ENCODE results near the gene LRMDA. TPM values are rescaled to one million over a fixed set of nuclear protein-coding genes. Genes with fewer than 3 reads are reported as not detected.
"Not testable (repeated sequence)": the region's sequence is repeated elsewhere in the genome, so short reads cannot be mapped to it uniquely, and the experiment has no call there.

Gene LRMDA
- total RNA-seq, 2 experiments from 2014 or later = not detected

DNA sequence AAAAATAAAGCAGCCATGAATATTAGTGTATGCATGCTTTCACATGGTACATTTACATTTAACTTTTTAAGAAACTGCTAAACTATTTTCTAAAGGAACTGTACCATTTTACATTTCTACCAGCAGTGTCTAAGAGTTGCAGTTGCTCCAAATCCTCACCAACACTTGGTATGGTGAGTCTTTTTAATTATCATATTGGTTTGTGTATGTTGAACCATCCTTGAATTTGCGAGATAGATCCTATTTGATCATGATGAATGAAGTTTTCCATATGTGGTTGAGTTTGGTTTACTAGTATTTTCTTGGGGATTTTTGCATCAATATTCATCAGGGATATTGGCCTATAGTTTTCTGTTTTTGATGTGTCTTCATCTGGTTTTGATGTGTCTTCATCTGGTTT lies 1057.2 kb downstream of the LRMDA start:
- Mint-ChIP-seq H3K36me3 (ENCODE audit: low read depth) (no peaks in the 10 kb centered on the region), H3K9me3 (peaks cover 31% of the 10 kb centered on the region), H3K27me3 (ENCODE audit: low read depth) (no peaks in the 10 kb centered on the region), H3K27ac (no peak overlapping the region), H3K4me1 (ENCODE audit: low read depth) (no peaks in the 10 kb centered on the region), H3K4me3 (no peak overlapping the region)
- intact Hi-C loops (cut with micrococcal nuclease) = no loop called here
- CTCF ChIA-PET = no interaction called here
- no peak for DNase-seq

DNA sequence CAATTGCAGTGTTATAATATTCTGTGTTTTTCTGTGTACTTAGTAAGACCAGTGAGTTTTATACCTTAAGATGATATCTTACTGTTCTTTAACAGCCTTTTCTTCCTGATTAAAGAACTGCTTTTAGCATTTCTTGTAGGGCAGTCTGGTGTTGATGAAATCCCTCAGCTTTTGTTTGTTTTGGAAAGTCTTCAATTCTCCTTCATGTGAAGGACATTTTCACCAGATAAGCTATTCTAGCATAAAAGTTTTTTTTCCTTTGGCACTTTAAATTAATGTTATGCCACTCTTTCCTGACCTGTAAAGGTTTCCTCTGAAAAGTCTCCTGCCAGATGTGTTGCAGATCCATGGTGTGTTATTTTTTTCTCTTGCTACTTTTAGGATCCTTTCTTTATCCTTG lies 1059.8 kb downstream of the LRMDA start:
- Mint-ChIP-seq H3K4me3 (no peak overlapping the region), H3K4me1 (ENCODE audit: low read depth) (no peaks in the 10 kb centered on the region), H3K27me3 (ENCODE audit: low read depth) (no peaks in the 10 kb centered on the region), H3K9me3 (peaks cover 29% of the 10 kb centered on the region), H3K27ac (no peak overlapping the region), H3K36me3 (ENCODE audit: low read depth) (no peaks in the 10 kb centered on the region)
- CTCF ChIA-PET = no interaction called here
- intact Hi-C loops (cut with micrococcal nuclease) = no loop called here
- no peak for DNase-seq

DNA sequence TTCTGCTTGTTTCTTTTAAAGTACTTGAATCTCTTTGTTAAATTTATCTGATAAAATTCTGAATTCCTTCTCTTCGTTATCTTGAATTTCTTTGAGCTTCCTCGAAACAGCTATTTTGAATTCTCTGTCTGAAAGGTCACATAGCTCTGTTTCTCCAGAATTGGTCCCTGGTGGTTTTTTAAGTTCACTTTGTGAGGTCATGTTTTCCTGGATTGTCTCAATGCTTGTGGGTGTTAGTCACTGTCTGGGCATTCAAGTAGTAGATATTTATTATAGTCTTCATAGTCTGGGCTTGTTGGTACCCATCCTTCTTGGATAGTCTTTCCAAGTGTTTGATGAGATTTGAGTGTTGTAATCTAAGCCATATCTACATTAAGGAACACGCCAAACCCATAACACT lies 1060.6 kb downstream of the LRMDA start:
- Mint-ChIP-seq H3K9me3 (peaks cover 29% of the 10 kb centered on the region), H3K36me3 (ENCODE audit: low read depth) (no peaks in the 10 kb centered on the region), H3K4me3 (no peak overlapping the region), H3K4me1 (ENCODE audit: low read depth) (no peaks in the 10 kb centered on the region), H3K27ac (no peak overlapping the region), H3K27me3 (ENCODE audit: low read depth) (no peaks in the 10 kb centered on the region)
- intact Hi-C loops (cut with micrococcal nuclease) = no loop called here
- CTCF ChIA-PET = no interaction called here
- no peak for DNase-seq

DNA sequence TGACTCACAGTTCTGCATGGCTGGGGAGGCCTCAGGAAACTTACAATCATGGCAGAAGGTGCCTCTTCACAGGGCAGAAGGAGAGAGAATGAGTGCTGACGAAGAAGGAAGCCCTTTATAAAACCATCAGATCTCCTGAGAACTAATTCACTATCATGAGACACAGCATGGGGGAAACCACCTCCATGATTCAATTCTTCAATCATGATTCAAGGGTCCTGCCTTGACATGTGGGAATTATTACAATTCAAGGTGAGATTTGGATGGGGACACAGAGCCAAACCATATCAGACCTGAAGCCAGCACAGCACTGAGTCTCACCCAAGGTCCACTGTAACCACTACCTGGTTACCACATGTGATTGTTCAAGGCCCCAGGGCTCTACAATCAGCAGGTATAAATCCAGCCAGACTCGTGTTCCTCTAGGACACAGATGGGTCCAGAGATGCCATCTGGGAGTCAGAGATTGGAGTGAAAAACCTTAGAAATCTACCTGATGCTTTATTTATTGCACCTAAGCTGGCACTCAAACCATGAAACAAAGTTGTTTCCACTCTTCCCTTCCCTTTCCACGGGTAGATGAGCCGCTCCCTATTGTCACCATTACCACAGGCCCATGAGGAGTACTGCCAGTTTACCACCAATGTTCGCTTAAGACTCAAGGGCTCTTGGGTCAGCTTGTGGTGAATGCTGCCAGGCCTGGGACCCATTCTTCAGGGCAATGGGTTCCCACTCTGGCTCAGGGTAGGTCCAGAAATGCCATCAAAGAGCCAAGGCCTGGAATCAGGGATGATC lies 1061.5 kb downstream of the LRMDA start:
- intact Hi-C loops (cut with micrococcal nuclease) = loop anchor here (1.0 kb wide), 1 partner anchor 9 kb away; no protein-coding TSS in a partner anchor
- Mint-ChIP-seq H3K36me3 (ENCODE audit: low read depth) (no peaks in the 10 kb centered on the region), H3K9me3 (peaks cover 27% of the 10 kb centered on the region), H3K27me3 (ENCODE audit: low read depth) (no peaks in the 10 kb centered on the region), H3K4me3 (no peak overlapping the region), H3K27ac (no peak overlapping the region), H3K4me1 (ENCODE audit: low read depth) (no peaks in the 10 kb centered on the region)
- no peak for DNase-seq
- CTCF ChIA-PET = no interaction called here

DNA sequence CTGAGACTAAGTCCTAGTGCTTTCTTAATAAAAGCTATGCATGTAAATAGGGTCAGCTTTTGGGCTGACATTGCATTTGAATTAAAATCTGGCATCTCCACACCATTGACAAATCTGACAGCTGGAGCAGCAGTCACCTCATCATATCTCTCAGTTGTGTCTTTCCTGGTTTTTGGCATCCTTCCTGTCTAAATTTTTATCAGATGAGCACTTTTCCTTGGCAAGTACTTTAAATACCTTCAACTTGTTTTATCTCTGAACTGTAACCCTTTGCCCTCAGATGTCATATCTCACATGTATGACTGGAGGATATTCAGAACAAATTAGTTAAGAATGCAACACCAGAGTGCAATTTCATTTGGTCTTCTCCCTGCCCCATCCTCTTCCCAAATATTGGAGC lies 1066.2 kb downstream of the LRMDA start:
- Mint-ChIP-seq H3K4me1 (ENCODE audit: low read depth) (no peaks in the 10 kb centered on the region), H3K36me3 (ENCODE audit: low read depth) (no peaks in the 10 kb centered on the region), H3K4me3 (no peak overlapping the region), H3K9me3 (no peaks in the 10 kb centered on the region), H3K27ac (no peak overlapping the region), H3K27me3 (ENCODE audit: low read depth) (no peaks in the 10 kb centered on the region)
- intact Hi-C loops (cut with micrococcal nuclease) = no loop called here
- CTCF ChIA-PET = no interaction called here
- DNase-seq = no peak

DNA sequence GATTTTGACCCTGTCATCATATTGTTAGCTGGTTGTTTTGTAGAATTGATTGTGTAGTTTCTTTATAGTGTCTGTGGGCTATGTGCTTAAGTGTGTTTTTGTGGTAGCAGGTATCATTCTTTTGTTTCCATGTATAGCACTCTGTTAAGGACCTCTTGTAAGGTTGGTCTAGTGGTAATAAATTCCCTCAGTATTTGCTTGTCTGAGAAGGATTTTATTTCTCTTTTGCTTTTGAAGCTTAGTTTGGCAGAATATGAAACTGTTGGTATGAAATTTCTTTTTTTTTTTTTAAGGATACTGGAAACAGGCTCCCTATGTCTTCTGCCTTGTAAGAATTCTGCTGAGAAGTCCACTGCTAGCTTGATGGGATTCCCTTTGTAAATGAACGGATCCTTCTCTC lies 1073.4 kb downstream of the LRMDA start:
- H3K4me1 Mint-ChIP-seq (ENCODE audit: low read depth) = no peaks in the 10 kb centered on the region
- CTCF ChIA-PET = no interaction called here
- H3K4me3 Mint-ChIP-seq = no peak overlapping the region
- H3K36me3 Mint-ChIP-seq (ENCODE audit: low read depth) = no peaks in the 10 kb centered on the region
- peaks cover 6% of the 10 kb centered on the region for H3K9me3 Mint-ChIP-seq
- intact Hi-C loops (cut with micrococcal nuclease) = no loop called here
- no peaks in the 10 kb centered on the region for H3K27me3 Mint-ChIP-seq (ENCODE audit: low read depth)
- DNase-seq = no peak
- no peak overlapping the region for H3K27ac Mint-ChIP-seq

DNA sequence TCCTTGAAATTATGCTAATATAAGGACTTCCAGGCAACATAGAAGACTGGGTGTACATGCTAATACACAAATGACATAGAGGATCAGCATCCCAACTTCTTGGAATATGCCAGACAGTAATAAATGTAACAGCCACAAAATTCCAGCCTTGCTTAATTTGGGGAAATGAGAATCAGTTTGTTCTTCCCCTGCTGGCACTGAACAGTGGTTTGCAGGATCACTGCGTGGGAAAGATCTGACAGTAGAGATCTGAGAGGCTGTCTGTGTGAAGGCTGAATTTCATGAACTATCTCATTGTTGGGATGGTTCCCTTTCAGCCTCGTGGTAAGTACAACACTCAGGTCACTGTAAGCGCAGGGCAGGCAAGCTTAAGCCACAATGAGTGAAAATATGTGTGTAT lies 1078.0 kb downstream of the LRMDA start:
- CTCF ChIA-PET = no interaction called here
- H3K4me1 Mint-ChIP-seq (ENCODE audit: low read depth) = no peaks in the 10 kb centered on the region
- DNase-seq = no peak
- no peak overlapping the region for H3K27ac Mint-ChIP-seq
- H3K27me3 Mint-ChIP-seq (ENCODE audit: low read depth) = no peaks in the 10 kb centered on the region
- H3K9me3 Mint-ChIP-seq = peaks cover 6% of the 10 kb centered on the region
- H3K4me3 Mint-ChIP-seq = no peak overlapping the region
- no peaks in the 10 kb centered on the region for H3K36me3 Mint-ChIP-seq (ENCODE audit: low read depth)
- intact Hi-C loops (cut with micrococcal nuclease) = no loop called here

DNA sequence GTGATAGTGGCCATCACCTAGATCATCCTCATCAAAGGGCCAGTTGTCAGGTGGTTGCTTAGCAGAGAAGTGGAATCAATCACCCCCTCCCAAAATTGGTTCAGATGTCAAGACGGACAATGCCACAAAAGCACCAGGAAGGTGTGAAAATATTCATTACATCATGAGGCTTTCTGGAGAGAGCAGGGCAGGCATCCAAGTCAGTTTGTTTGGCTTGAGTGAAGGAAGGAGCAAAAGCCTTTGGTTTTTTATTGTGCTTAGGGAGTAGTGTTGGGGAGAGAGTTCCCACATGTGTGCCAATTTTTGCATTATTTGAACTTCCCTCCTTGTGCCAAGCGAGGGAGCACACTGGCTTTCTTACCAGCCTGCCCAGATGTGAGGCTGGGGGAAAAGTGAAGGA lies 1082.9 kb downstream of the LRMDA start:
- CTCF ChIA-PET = no interaction called here
- DNase-seq = no peak
- intact Hi-C loops (cut with micrococcal nuclease) = no loop called here
- Mint-ChIP-seq H3K9me3 (no peaks in the 10 kb centered on the region), H3K4me3 (no peak overlapping the region), H3K27me3 (ENCODE audit: low read depth) (no peaks in the 10 kb centered on the region), H3K27ac (no peak overlapping the region), H3K36me3 (ENCODE audit: low read depth) (no peaks in the 10 kb centered on the region), H3K4me1 (ENCODE audit: low read depth) (no peaks in the 10 kb centered on the region)

DNA sequence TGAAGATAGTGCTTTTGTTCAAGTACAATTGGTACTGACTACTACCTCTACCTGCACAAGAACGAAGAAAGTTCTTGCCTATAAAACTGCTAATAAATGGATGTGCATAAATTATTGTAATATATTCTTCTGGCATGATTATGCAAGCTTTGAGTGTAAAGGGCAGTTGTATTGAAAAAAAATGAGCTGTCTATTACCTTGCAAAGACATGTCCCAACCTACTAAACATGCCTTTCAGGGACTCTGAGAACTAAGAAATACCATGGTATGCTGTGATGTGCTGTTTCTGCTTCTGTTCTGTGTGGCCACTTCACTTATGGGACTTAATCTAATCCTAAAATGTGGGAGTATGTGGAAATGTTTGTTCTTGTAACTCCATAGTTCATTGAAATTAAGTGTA lies 1083.4 kb downstream of the LRMDA start:
- no peak overlapping the region for H3K4me3 Mint-ChIP-seq
- CTCF ChIA-PET = no interaction called here
- no peak for DNase-seq
- H3K27me3 Mint-ChIP-seq (ENCODE audit: low read depth) = no peaks in the 10 kb centered on the region
- no peaks in the 10 kb centered on the region for H3K36me3 Mint-ChIP-seq (ENCODE audit: low read depth)
- H3K4me1 Mint-ChIP-seq (ENCODE audit: low read depth) = no peaks in the 10 kb centered on the region
- no peak overlapping the region for H3K27ac Mint-ChIP-seq
- intact Hi-C loops (cut with micrococcal nuclease) = no loop called here
- H3K9me3 Mint-ChIP-seq = no peaks in the 10 kb centered on the region

DNA sequence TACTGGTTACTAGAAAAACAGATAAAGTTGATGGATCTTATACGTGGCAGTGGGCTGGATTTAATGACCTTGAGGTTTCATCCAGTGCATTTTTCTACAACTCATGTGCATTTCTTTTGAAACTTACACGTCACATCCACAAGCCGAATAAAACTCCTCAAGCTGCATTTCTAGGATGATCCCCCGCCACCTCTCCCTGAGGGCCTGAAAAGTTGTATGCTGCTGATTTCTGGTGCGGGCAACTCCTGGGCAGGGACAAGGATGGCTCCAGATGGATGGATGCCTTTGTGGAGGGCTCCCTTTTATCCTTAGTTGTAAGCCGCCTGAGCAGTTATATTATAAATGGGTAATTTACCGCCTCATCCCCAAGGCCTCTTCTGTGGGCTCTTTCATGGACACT lies 1091.1 kb downstream of the LRMDA start:
- H3K4me3 Mint-ChIP-seq = no peak overlapping the region
- no peaks in the 10 kb centered on the region for H3K36me3 Mint-ChIP-seq (ENCODE audit: low read depth)
- CTCF ChIA-PET = no interaction called here
- no peak for DNase-seq
- H3K27me3 Mint-ChIP-seq (ENCODE audit: low read depth) = no peaks in the 10 kb centered on the region
- no peaks in the 10 kb centered on the region for H3K9me3 Mint-ChIP-seq
- no peak overlapping the region for H3K27ac Mint-ChIP-seq
- H3K4me1 Mint-ChIP-seq (ENCODE audit: low read depth) = no peaks in the 10 kb centered on the region
- intact Hi-C loops (cut with micrococcal nuclease) = no loop called here

DNA sequence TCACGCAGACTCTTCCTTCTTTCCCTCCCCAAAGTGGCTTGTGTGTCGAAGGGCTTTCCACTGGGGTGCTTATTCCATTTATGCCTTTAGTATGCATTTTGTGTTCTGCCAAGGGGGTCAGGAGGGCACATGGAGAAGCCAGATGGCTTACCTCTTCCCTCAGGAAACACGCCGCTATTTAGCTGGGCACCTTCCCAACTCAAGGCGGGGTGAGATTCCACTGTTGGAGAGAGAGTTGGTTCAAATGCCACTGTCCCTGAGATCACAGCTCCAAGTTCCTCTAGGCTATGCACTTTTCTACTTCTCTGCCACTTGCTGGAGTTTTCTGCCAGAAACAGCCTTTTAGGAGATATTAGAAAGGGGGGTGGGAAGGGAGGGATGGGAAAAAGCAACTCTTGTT lies 1091.8 kb downstream of the LRMDA start:
- CTCF ChIA-PET = no interaction called here
- Mint-ChIP-seq H3K36me3 (ENCODE audit: low read depth) (no peaks in the 10 kb centered on the region), H3K9me3 (no peaks in the 10 kb centered on the region), H3K4me1 (ENCODE audit: low read depth) (no peaks in the 10 kb centered on the region), H3K4me3 (no peak overlapping the region), H3K27me3 (ENCODE audit: low read depth) (no peaks in the 10 kb centered on the region), H3K27ac (no peak overlapping the region)
- DNase-seq = no peak
- intact Hi-C loops (cut with micrococcal nuclease) = no loop called here

DNA sequence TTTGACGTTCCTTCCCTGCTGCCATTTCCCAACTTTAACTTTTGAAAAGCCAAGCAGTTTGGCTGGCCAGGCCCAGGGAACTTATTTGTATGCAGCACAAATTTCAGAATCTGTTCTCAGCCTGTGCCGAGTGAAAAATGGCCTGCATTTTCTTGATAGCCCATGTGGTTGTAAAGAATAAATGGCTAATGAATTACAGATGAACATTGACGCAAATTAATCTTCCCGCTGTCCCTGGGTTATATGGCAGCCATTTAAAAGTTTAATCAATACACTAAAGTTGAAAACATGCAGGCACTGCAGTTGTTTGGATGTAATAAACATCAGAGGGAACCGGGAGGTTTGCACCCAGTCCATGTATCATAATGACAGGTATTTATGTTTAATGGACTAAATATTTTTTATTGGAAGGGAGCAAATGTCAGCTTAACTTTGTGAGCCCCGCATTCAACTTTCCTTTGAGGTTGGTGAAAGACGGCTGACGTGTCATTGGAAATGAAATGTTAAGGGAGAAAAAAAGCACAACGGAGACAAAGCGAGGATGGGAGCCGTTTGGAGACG lies 1092.4 kb downstream of the LRMDA start:
- Mint-ChIP-seq H3K9me3 (no peaks in the 10 kb centered on the region), H3K27ac (no peak overlapping the region), H3K4me1 (ENCODE audit: low read depth) (no peaks in the 10 kb centered on the region), H3K4me3 (no peak overlapping the region), H3K36me3 (ENCODE audit: low read depth) (no peaks in the 10 kb centered on the region), H3K27me3 (ENCODE audit: low read depth) (no peaks in the 10 kb centered on the region)
- CTCF ChIA-PET = no interaction called here
- intact Hi-C loops (cut with micrococcal nuclease) = no loop called here
- DNase-seq = no peak

DNA sequence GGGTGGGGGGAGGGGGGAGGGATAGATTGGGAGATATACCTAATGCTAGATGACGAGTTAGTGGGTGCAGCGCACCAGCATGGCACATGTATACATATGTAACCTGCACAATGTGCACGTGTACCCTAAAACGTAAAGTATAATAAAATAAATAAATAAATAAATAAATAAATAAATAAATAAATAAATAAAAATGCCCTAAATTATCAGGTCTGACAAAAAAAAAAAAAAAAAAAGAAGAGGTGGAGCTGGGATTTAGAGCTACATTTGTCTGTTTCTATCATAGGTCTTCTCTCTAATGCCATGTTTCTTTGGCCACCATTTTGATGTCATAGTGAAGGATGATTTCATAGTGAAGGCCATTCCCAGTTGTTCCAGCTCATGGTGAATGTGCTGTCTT lies 1095.4 kb downstream of the LRMDA start:
- H3K9me3 Mint-ChIP-seq; H3K27me3 Mint-ChIP-seq (ENCODE audit: low read depth); H3K36me3 Mint-ChIP-seq (ENCODE audit: low read depth); H3K4me3 Mint-ChIP-seq; intact Hi-C loops (cut with micrococcal nuclease); DNase-seq; CTCF ChIA-PET; H3K27ac Mint-ChIP-seq; H3K4me1 Mint-ChIP-seq (ENCODE audit: low read depth): not testable (repeated sequence)

Measured in activated naive CD4-positive, alpha-beta T cell treated with anti-CD3 and anti-CD28 coated beads for 36 hours (primary cell).